Left ventricle myocardium inferior (tissue), 1 donor: ENCODE measurements around the gene MYOM1. TPM values are rescaled to one million over a fixed set of nuclear protein-coding genes. Genes with fewer than 3 reads are reported as not detected.

Experiments
- DNase-seq: peaks from one replicate; pipeline ENCODE4 v3.0.0-alpha.2; 2020
- H3K27ac ChIP-seq: fragments of 200-600 bp; replicated peaks from 2 replicates; pipeline ENCODE4 v1.8.0; 2021
- H3K27me3 ChIP-seq: fragments of 200-600 bp; 2 replicates; pipeline ENCODE4 v1.8.0; 2021; ENCODE audit warnings: low read depth
- H3K36me3 ChIP-seq: fragments of 200-600 bp; 2 replicates; pipeline ENCODE4 v1.8.0; 2021
- H3K4me1 ChIP-seq: fragments of 200-600 bp; 2 replicates; pipeline ENCODE4 v1.8.0; 2021
- H3K4me3 ChIP-seq: fragments of 200-600 bp; 2 replicates; pipeline ENCODE4 v1.8.0; 2021; ENCODE audit warnings: mild to moderate bottlenecking, moderate library complexity
- H3K9me3 ChIP-seq: fragments of 200-600 bp; replicated peaks from 2 replicates; pipeline ENCODE4 v1.8.0; 2021
- CTCF ChIP-seq: fragments of 200-600 bp; IDR thresholded peaks from 2 replicates; pipeline ENCODE4 v1.8.0; 2021; ENCODE audit warnings: antibody characterized with exemption, mild to moderate bottlenecking, borderline replicate concordance
- intact Hi-C: fragments of 100-400 bp; cut with micrococcal nuclease; formaldehyde crosslinking; loops from one replicate; pipeline ENCODE4 v1.11.0; 2022
- total RNA-seq: library from RNA; stranded (reverse); fragmentation: NEBNext Ultra II Directional; extraction: Animal tissue kit (Norgen Biotek cat#: 25700); gene quantifications from one replicate; pipeline ENCODE4 v1.2.1, GENCODE V29; 2021
- donor health status: DM: no; HTN: yes; CAD: no; lungs with severe emphysema.

MYOM1 gene
- total RNA-seq, 1 donor from 2014 or later: 667 TPM

- no peak for TF ChIP-seq CTCF
- Histone ChIP-seq H3K27me3 (no peaks in the 10 kb centered on the region), H3K4me3 (no peak overlapping the region), H3K4me1 (no peaks in the 10 kb centered on the region), H3K9me3 (no peaks in the 10 kb centered on the region), H3K27ac (no peak overlapping the region), H3K36me3 (no peaks in the 10 kb centered on the region)
- peak; percentile 36 for DNase-seq
- intact Hi-C loops: no loop called here
Measured at GRCh38 chr18:3044931-3045698, 174.7 kb downstream of the MYOM1 start.

DNA sequence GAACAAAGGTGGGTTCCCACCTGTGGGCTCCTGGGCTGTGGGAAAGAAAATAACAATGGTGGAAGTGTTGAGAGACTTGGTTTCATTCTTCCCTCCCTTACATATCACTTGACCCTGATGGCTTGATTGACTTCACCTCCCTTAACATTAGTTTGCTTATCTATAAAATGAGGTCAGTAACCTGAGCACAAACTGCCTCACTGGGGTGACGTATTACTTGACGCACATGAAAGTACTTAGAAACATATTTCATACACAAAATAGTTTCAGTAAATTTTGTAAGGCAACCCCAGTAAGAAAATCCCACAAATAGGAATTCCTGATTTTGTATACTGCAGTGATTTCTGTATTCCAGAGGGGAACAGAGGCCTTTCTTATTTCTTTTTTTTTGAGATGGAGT lies 177.4 kb downstream of the MYOM1 start:
- Histone ChIP-seq H3K9me3 (no peaks in the 10 kb centered on the region), H3K4me1 (peaks cover 3% of the 10 kb centered on the region), H3K36me3 (no peaks in the 10 kb centered on the region), H3K27ac (no peak overlapping the region), H3K27me3 (no peaks in the 10 kb centered on the region), H3K4me3 (no peak overlapping the region)
- intact Hi-C loops: no loop called here
- TF ChIP-seq CTCF: no peak
- no peak for DNase-seq

- Histone ChIP-seq H3K4me1 (peaks cover 4% of the 10 kb centered on the region), H3K4me3 (no peak overlapping the region), H3K9me3 (no peaks in the 10 kb centered on the region), H3K36me3 (no peaks in the 10 kb centered on the region), H3K27ac (no peak overlapping the region), H3K27me3 (no peaks in the 10 kb centered on the region)
- DNase-seq: no peak
- no peak for TF ChIP-seq CTCF
- intact Hi-C loops: no loop called here
Measured at GRCh38 chr18:3041843-3042242, 177.9 kb downstream of the MYOM1 start.

DNA sequence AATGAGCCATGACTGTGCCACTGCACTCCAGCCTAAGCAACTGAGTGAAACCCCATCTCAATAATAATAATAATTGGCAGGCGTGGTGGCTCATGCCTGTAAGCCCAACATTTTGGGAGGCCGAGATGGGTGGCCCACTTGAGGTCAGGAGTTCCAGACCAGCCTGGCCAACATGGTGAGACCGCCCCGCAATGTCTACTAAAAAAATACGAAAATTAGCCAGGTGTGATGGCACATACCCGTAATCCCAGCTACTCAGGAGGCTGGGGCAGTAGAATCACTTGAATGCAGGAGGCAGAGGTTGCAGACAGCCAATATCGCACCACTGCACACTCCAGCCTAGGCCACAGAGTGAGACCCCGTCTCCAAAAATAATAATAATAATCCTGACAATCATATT lies 178.9 kb downstream of the MYOM1 start:
- Histone ChIP-seq H3K27ac (no peak overlapping the region), H3K36me3 (no peaks in the 10 kb centered on the region), H3K9me3 (no peaks in the 10 kb centered on the region), H3K4me3 (no peak overlapping the region), H3K27me3 (no peaks in the 10 kb centered on the region), H3K4me1 (peaks cover 4% of the 10 kb centered on the region)
- no peak for DNase-seq
- TF ChIP-seq CTCF: no peak
- intact Hi-C loops: no loop called here

GRCh38 chr18:3040173-3040572 lies 179.6 kb downstream of the MYOM1 start:
- TF ChIP-seq CTCF: no peak
- intact Hi-C loops: no loop called here
- no peaks in the 10 kb centered on the region for H3K27me3 ChIP-seq
- H3K4me1 ChIP-seq: peaks cover 4% of the 10 kb centered on the region
- H3K36me3 ChIP-seq: no peaks in the 10 kb centered on the region
- no peaks in the 10 kb centered on the region for H3K9me3 ChIP-seq
- no peak overlapping the region for H3K27ac ChIP-seq
- H3K4me3 ChIP-seq: no peak overlapping the region
- no peak for DNase-seq
